GM20000 (cell line): Measurements from ENCODE around the gene ALDH4A1.

Source experiments
- DNase-seq: peaks from one replicate; pipeline ENCODE4 v3.0.0; 2012; ENCODE audit warnings: low spot score
- TF ChIP-seq, protein P1 (sequence below): IDR thresholded peaks from 2 replicates; pipeline ENCODE4 v1.5.1; 2012; ENCODE audit warnings: mild to moderate bottlenecking, control low read depth; ENCODE audit errors: extremely low read depth, missing control alignments

The ALDH4A1 gene

DNA sequence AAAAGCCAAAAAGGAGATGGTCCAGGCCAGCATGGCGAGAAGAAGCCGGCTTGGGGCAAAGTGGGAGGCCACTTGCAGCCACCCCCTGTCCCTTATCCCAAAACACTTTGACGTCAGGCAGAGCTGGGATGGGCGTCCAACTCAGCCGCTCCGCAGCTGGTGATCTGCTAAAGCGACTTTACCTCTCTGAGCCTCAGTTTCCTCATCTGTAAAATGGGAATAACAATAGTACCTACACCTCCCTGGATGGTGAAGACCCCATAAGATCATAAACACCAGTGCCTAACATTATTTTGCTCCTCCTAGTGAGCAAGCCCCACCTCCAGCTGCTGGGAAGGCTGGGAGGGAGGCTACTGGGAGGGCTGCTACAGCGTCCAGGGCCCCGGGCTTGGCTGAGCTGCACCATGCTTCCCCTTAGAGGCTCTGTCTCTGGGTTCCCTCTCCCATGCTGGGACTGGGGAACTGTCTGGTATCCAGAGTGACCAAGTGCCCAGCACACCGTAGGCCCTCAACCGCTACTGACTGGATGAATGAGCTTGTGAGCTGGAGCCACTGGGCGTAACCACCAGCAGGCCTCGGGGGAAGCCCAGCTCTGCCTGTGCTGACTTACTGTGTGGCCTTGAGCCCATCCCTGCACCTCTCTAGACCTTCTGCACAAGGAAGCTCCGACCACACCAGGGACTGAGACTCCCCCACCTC, 35.8 kb upstream of the ALDH4A1 start:
- no peak for DNase-seq
- TF ChIP-seq, protein P1, sequence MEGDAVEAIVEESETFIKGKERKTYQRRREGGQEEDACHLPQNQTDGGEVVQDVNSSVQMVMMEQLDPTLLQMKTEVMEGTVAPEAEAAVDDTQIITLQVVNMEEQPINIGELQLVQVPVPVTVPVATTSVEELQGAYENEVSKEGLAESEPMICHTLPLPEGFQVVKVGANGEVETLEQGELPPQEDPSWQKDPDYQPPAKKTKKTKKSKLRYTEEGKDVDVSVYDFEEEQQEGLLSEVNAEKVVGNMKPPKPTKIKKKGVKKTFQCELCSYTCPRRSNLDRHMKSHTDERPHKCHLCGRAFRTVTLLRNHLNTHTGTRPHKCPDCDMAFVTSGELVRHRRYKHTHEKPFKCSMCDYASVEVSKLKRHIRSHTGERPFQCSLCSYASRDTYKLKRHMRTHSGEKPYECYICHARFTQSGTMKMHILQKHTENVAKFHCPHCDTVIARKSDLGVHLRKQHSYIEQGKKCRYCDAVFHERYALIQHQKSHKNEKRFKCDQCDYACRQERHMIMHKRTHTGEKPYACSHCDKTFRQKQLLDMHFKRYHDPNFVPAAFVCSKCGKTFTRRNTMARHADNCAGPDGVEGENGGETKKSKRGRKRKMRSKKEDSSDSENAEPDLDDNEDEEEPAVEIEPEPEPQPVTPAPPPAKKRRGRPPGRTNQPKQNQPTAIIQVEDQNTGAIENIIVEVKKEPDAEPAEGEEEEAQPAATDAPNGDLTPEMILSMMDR: no peak

DNA sequence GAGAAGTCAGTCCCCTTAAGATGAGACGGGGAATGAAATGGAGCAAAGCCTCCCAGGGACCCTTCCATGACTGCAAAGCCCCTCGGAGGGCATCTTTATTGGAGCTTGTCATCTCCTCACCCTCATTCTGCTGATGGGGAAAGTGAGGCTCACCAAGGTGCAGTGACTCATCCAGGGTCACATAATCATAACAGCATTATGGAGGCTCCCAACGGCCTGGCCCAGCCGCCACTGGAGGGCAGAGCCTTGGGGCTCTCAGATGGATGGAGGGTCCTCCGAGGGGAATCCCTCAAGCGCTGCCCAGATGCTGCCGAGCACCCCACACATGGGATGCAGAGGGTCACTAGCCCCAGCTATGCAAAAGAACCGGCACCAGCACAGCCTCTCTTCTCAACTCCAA, 35.2 kb upstream of the ALDH4A1 start:
- TF ChIP-seq, protein P1: no peak

DNA sequence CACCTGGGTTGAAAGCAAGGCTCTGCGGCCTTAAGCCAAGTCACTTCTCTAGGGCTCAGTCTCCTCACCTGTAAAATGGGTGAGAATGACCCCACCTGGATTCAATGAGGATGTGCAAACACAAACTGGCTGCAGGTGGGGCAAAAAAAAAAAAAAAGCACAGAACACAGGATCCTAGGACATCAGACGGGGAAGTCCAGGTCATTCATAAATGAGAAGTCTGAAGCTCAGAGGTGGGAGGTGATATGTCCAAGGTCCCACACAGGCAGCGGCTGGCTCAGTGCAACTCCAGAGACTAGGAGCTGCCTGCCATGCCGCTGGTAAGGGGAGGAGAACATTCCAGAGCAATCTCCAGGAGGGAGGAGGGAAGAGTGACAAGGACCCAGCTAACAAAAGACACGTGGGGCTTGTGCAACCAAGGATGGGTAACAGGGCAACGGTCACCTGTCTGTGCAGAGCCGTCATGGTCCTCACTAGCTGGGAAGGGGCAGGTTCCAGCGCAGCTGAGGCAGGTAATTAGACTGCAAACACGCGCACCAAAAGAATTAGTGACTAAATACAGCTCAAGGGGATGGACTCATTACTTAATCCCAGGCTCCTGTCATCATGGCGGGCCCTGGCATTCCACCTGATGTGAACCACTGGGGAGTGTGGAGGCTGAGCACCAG, 34.6 kb upstream of the ALDH4A1 start:
- no peak for DNase-seq
- TF ChIP-seq, protein P1: no peak

More for the DNA sequence above, 35.2 kb upstream of the ALDH4A1 start:
- DNase-seq: no peak

- no peak for DNase-seq
- TF ChIP-seq, protein P1: no peak
Observed at GRCh38 chr1:18936471-18936813, 34.1 kb upstream of the ALDH4A1 start.

- TF ChIP-seq, protein P1: no peak
- DNase-seq: no peak
Observed at GRCh38 chr1:18934205-18935000, 32.0 kb upstream of the ALDH4A1 start.

DNA sequence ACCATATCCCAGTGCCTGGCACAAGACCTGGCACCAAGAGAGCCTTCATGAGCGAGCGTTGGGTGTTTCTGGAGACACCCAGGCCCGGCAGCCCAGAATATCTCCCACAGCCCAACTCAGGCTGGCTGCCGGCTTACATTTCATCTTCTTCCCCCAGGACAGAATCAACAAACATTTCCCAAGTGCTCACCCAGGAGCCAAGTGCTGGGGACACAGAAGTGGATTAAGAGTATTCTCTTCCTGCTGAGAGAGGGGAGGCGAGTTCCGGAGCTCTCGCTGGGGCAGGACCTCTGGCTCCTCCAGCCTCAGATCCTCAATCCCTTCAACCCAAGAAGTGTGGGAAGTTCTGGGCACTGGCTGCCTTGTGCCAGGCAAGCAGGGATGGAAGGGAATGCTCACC, 30.5 kb upstream of the ALDH4A1 start:
- DNase-seq: no peak
- TF ChIP-seq, protein P1: no peak

GRCh38 chr1:18932387-18932786, 30.0 kb upstream of the ALDH4A1 start:
- TF ChIP-seq, protein P1: no peak

More at GRCh38 chr1:18932387-18932786, 30.0 kb upstream of the ALDH4A1 start:
- DNase-seq: no peak
